BJ (cell line): ENCODE data around the gene RABGAP1L. TPM values are rescaled to one million over a fixed set of nuclear protein-coding genes. Genes with fewer than 3 reads are reported as not detected.
"Not testable (repeated sequence)": the region's sequence is repeated elsewhere in the genome, so short reads cannot be mapped to it uniquely, and the experiment has no call there.

Source experiments
- CTCF ChIA-PET: fragments of 350-600 bp; formaldehyde crosslinking; extraction: SDS; loops from one replicate; lab custom pipeline; 2021; ENCODE audit warnings: antibody characterized with exemption, inconsistent platforms; lab: Yijun Ruan, JAX
- POLR2A ChIA-PET: fragments of 300-600 bp; sonication (Branson Sonifier 250); formaldehyde crosslinking; extraction: SDS; loops from one replicate; lab custom pipeline; 2021; ENCODE audit warnings: antibody characterized with exemption; lab: Charles Lee
- DNase-seq: peaks from one replicate; pipeline ENCODE4 v3.0.0-alpha.2; 2011; ENCODE audit warnings: low read depth
- H3K27me3 ChIP-seq: 2 replicates; pipeline ENCODE4 v1.6.0; 2011; ENCODE audit warnings: low read length; ENCODE audit not compliant: control insufficient read depth, insufficient read depth
- H3K36me3 ChIP-seq: 2 replicates; pipeline ENCODE4 v1.5.1; 2011; ENCODE audit warnings: low read length; ENCODE audit not compliant: control insufficient read depth, insufficient read depth
- H3K4me3 ChIP-seq: 2 replicates; pipeline ENCODE4 v1.5.1; 2011; ENCODE audit warnings: low read depth, mild to moderate bottlenecking, control low read depth, low read length
- CTCF ChIP-seq: IDR thresholded peaks from 2 replicates; pipeline ENCODE4 v1.5.1; 2011; ENCODE audit warnings: low read depth, mild to moderate bottlenecking, control low read depth, inconsistent platforms, low read length, moderate library complexity; ENCODE audit not compliant: insufficient read depth
- polyA plus RNA-seq: library from polyadenylated mRNA; depleted of rRNA; stranded (reverse); fragments of >200 nt; gene quantifications from 2 replicates; pipeline ENCODE4 v1.2.3, GENCODE V29; 2011

The RABGAP1L gene
- polyA plus RNA-seq, 1 experiment = 15.9 TPM

GRCh38 chr1:174605198-174605597 lies 445.9 kb downstream of the RABGAP1L start:
- DNase-seq = no peak
- no peaks in the 10 kb centered on the region; the same call in 1 of the 2 replicates for H3K36me3 ChIP-seq
- no peak for TF ChIP-seq CTCF
- ChIA-PET POLR2A (no interaction called here), CTCF (no interaction called here)
- no peak overlapping the region for H3K4me3 ChIP-seq
- no peaks in the 10 kb centered on the region for H3K27me3 ChIP-seq

- no peaks in the 10 kb centered on the region; the same call in 1 of the 2 replicates for H3K36me3 ChIP-seq
- TF ChIP-seq CTCF = no peak
- H3K27me3 ChIP-seq = no peaks in the 10 kb centered on the region
- POLR2A ChIA-PET = no interaction called here
- H3K4me3 ChIP-seq = no peak overlapping the region
- no peak for DNase-seq
- CTCF ChIA-PET = no interaction called here
Observed at GRCh38 chr1:174606471-174606870, 447.2 kb downstream of the RABGAP1L start.

GRCh38 chr1:174617905-174618304 lies 458.6 kb downstream of the RABGAP1L start:
- POLR2A ChIA-PET, CTCF ChIA-PET: not testable (repeated sequence)

GRCh38 chr1:174623324-174624035 lies 464.2 kb downstream of the RABGAP1L start:
- POLR2A ChIA-PET = no interaction called here
- no peak for DNase-seq
- CTCF ChIA-PET = no interaction called here
- no peak for TF ChIP-seq CTCF
- Histone ChIP-seq H3K36me3 (no peaks in the 10 kb centered on the region), H3K27me3 (no peaks in the 10 kb centered on the region), H3K4me3 (no peak overlapping the region)

More at GRCh38 chr1:174617905-174618304, 458.6 kb downstream of the RABGAP1L start:
- not testable (repeated sequence) for H3K36me3 ChIP-seq, H3K27me3 ChIP-seq, DNase-seq, H3K4me3 ChIP-seq

- H3K36me3 ChIP-seq = no peaks in the 10 kb centered on the region
- POLR2A ChIA-PET = no interaction called here
- CTCF ChIA-PET = interaction anchor here (0.6 kb wide), 1 partner anchor 140 kb away, joined by 3 read pairs; no protein-coding TSS in a partner anchor
- peak; percentile 11 for DNase-seq
- TF ChIP-seq CTCF = no peak
- no peak overlapping the region for H3K4me3 ChIP-seq
- no peaks in the 10 kb centered on the region for H3K27me3 ChIP-seq
Observed at GRCh38 chr1:174626031-174627025, 467.0 kb downstream of the RABGAP1L start.
